ENCODE data around the gene TRPM5. TPM values are rescaled to one million over a fixed set of nuclear protein-coding genes. Genes with fewer than 3 reads are reported as not detected.

TRPM5 gene
- total and polyA plus RNA-seq, 2 experiments from 2014 or later = not detected

- H3K4me1 Mint-ChIP-seq = no peaks in the 10 kb centered on the region
- Histone ChIP-seq H3K4me3 (no peak overlapping the region), H3K4me1 (ENCODE audit: insufficient read depth) (no peaks in the 10 kb centered on the region), H3K27me3 (ENCODE audit: insufficient read depth) (no peaks in the 10 kb centered on the region), H3F3A (replicated peaks; ENCODE audit: low read depth) (no peaks in the 10 kb centered on the region), H3K79me2 (replicated peaks; ENCODE audit: insufficient read depth) (no peaks in the 10 kb centered on the region), H4K20me1 (replicated peaks; ENCODE audit: insufficient read depth) (no peaks in the 10 kb centered on the region), H3K27ac (ENCODE audit: low read depth) (no peak overlapping the region), H3K36me3 (ENCODE audit: insufficient read depth) (no peaks in the 10 kb centered on the region), H3K9me2 (ENCODE audit: insufficient read depth) (no peaks in the 10 kb centered on the region), H3K4me2 (no peak overlapping the region), H2AFZ (no peak overlapping the region)
- H3K27ac Mint-ChIP-seq = no peak overlapping the region
- H3K27me3 Mint-ChIP-seq (ENCODE audit: insufficient read depth, low read depth, poor library complexity) = peaks cover 8% of the 10 kb centered on the region
- ATAC-seq (no peak), DNase-seq (ENCODE audit: low spot score) (no peak)
- no peaks in the 10 kb centered on the region for H3K9me3 Mint-ChIP-seq
- no peak overlapping the region for H3K4me3 Mint-ChIP-seq
- TF ChIP-seq POLR2AphosphoS5 (IDR thresholded peaks at IDR 0.05; ENCODE audit: low read depth) (no peak), REST (IDR thresholded peaks at IDR 0.05; ENCODE audit: unreplicated experiment) (no peak), CTCF (conservative IDR thresholded peaks at IDR 0.05; ENCODE audit: low read depth in 2 of 2) (no peak), JUNB (IDR thresholded peaks at IDR 0.05; ENCODE audit: unreplicated experiment) (no peak)
- no peaks in the 10 kb centered on the region for H3K36me3 Mint-ChIP-seq (ENCODE audit: low read depth)
Observed at GRCh38 chr11:2410616-2411015, 33.7 kb downstream of the TRPM5 start.

GRCh38 chr11:2409611-2410468, 34.5 kb downstream of the TRPM5 start:
- Mint-ChIP-seq H3K27me3 (ENCODE audit: insufficient read depth, low read depth, poor library complexity) (peaks cover 8% of the 10 kb centered on the region), H3K4me1 (no peaks in the 10 kb centered on the region), H3K4me3 (no peak overlapping the region), H3K27ac (no peak overlapping the region), H3K9me3 (no peaks in the 10 kb centered on the region), H3K36me3 (ENCODE audit: low read depth) (no peaks in the 10 kb centered on the region)
- Histone ChIP-seq H3K9me2 (ENCODE audit: insufficient read depth) (no peaks in the 10 kb centered on the region), H3K4me3 (no peak overlapping the region), H3K4me2 (no peak overlapping the region), H2AFZ (no peak overlapping the region), H3K27me3 (ENCODE audit: insufficient read depth) (no peaks in the 10 kb centered on the region), H4K20me1 (replicated peaks; ENCODE audit: insufficient read depth) (no peaks in the 10 kb centered on the region), H3K27ac (ENCODE audit: low read depth) (no peak overlapping the region), H3K79me2 (replicated peaks; ENCODE audit: insufficient read depth) (no peaks in the 10 kb centered on the region), H3K4me1 (ENCODE audit: insufficient read depth) (no peaks in the 10 kb centered on the region), H3K36me3 (ENCODE audit: insufficient read depth) (no peaks in the 10 kb centered on the region), H3F3A (replicated peaks; ENCODE audit: low read depth) (no peaks in the 10 kb centered on the region)
- DNase-seq (ENCODE audit: low spot score) = no peak
- ATAC-seq = no peak
- no peak for TF ChIP-seq STAT1 (IDR thresholded peaks at IDR 0.05; ENCODE audit: unreplicated experiment)
- TF ChIP-seq ZNF114 (CRISPR knock-in tag; IDR thresholded peaks at IDR 0.05) = no peak
- TF ChIP-seq JUNB (IDR thresholded peaks at IDR 0.05; ENCODE audit: unreplicated experiment) = no peak
- TF ChIP-seq POLR2AphosphoS5 (IDR thresholded peaks at IDR 0.05; ENCODE audit: low read depth) = no peak
- no peak for TF ChIP-seq EZH2phosphoT487 (IDR thresholded peaks at IDR 0.05; ENCODE audit: unreplicated experiment)
- TF ChIP-seq CREB1 (CRISPR knock-in tag; IDR thresholded peaks at IDR 0.05; ENCODE audit: low read depth) = no peak
- TF ChIP-seq REST (IDR thresholded peaks at IDR 0.05; ENCODE audit: unreplicated experiment) = no peak

Measured in GM23338 (cell line).